Panc1 (cell line): Measurements from ENCODE around the gene SH2B2. TPM values are rescaled to one million over a fixed set of nuclear protein-coding genes. Genes with fewer than 3 reads are reported as not detected.

Experiments
- ATAC-seq: fragments of 200-7000 bp; cut with Tn5 transposase; 2 replicates; pipeline ENCODE4 v1.9.1; 2020; ENCODE audit warnings: mild to moderate bottlenecking, moderate library complexity
- BruUV-seq: library from RNA; stranded (reverse); fragments of 400-500 nt; replicated peaks from 2 replicates; lab custom pipeline; 2021; lab: Mats Ljungman, UMichigan
- CTCF ChIA-PET: fragments of 300-600 bp; sonication (Branson Sonifier 250); formaldehyde crosslinking; loops from one replicate; lab custom pipeline; 2022; ENCODE audit warnings: antibody characterized with exemption; lab: Charles Lee
- POLR2A ChIA-PET: fragments of 300-600 bp; sonication (Branson Sonifier 250); formaldehyde crosslinking; loops from one replicate; lab custom pipeline; 2022; ENCODE audit warnings: antibody characterized with exemption; lab: Charles Lee
- DNase-seq: peaks from one replicate; pipeline ENCODE4 v3.0.0-alpha.2; 2010; ENCODE audit warnings: low read depth, low spot score
- H3K27ac ChIP-seq: 2 replicates; pipeline ENCODE4 v1.5.1; 2011; ENCODE audit warnings: mild to moderate bottlenecking, low read length, inconsistent platforms
- H3K27me3 ChIP-seq: fragments of 200-500 bp; sonication (Bioruptor generic); 2 replicates; pipeline ENCODE4 v1.6.0; 2014; ENCODE audit warnings: low read length, inconsistent platforms; ENCODE audit not compliant: control insufficient read depth, insufficient read depth
- H3K36me3 ChIP-seq: fragments of 200-500 bp; sonication (Bioruptor generic); 2 replicates; pipeline ENCODE4 v1.5.1; 2014; ENCODE audit warnings: inconsistent platforms, mild to moderate bottlenecking, low read length, moderate library complexity; ENCODE audit not compliant: control insufficient read depth, insufficient read depth
- H3K4me1 ChIP-seq: 2 replicates; pipeline ENCODE4 v1.5.1; 2011; ENCODE audit warnings: inconsistent platforms, mild to moderate bottlenecking, low read length, moderate library complexity; ENCODE audit not compliant: control insufficient read depth, insufficient read depth
- H3K4me3 ChIP-seq, 2 experiments: 2 replicates each; pipeline ENCODE4 v1.5.1; 2011 to 2012; ENCODE audit warnings: low read depth in 2 of 2, low read length in 2 of 2, mild to moderate bottlenecking in 2 of 2, inconsistent platforms in 1 of 2, moderate library complexity in 1 of 2
- H3K9me3 ChIP-seq: fragments of 200-500 bp; sonication (Bioruptor generic); 2 replicates; pipeline ENCODE4 v1.5.1; 2014; ENCODE audit warnings: low read depth, mild to moderate bottlenecking, inconsistent platforms, low read length, moderate library complexity; ENCODE audit not compliant: control insufficient read depth, insufficient read depth
- POLR2AphosphoS5 ChIP-seq: IDR thresholded peaks from 2 replicates; pipeline ENCODE4 v1.6.1; 2012; ENCODE audit warnings: mild to moderate bottlenecking, low read depth, low read length, moderate library complexity
- SIN3A ChIP-seq: IDR thresholded peaks from 2 replicates; pipeline ENCODE4 v1.6.1; 2012; ENCODE audit warnings: low read depth, mild to moderate bottlenecking, low read length, moderate library complexity, borderline replicate concordance; ENCODE audit not compliant: insufficient read depth
- TCF7L2 ChIP-seq: IDR thresholded peaks from 2 replicates; pipeline ENCODE4 v1.6.1; 2011; ENCODE audit warnings: mild to moderate bottlenecking, low read depth, low read length, inconsistent platforms
- in situ Hi-C: cut with HindIII; loops from 2 replicates; pipeline ENCODE4 v1.10.0; 2016; ENCODE audit warnings: low sequenced_read_pairs, low pct_unique_long_range_greater_than_20kb
- intact Hi-C: fragments of 100-400 bp; cut with micrococcal nuclease; formaldehyde crosslinking; loops from one replicate; pipeline ENCODE4 v1.10.0; 2022; ENCODE audit not compliant: unreplicated experiment
- total RNA-seq: library from RNA; stranded (reverse); gene quantifications from one replicate; pipeline ENCODE4 v1.2.1, GENCODE V29; 2021; ENCODE audit not compliant: unreplicated experiment
- TF ChIP-seq, protein P1 (sequence below): fragments of 450-650 bp; IDR thresholded peaks from 2 replicates; pipeline ENCODE4 v1.5.1; 2017; ENCODE audit warnings: mild to moderate bottlenecking
- TF ChIP-seq, protein P2 (sequence below), 2 experiments: IDR thresholded peaks; 2 replicates each; pipeline ENCODE4 v1.6.1; 2011 to 2012; ENCODE audit warnings: low read depth in 2 of 2, control low read depth in 1 of 2, low read length in 1 of 2, mild to moderate bottlenecking in 1 of 2, moderate library complexity in 1 of 2; ENCODE audit not compliant: insufficient read depth in 1 of 2

The SH2B2 gene
- total RNA-seq, 1 experiment from 2014 or later = 2.8 TPM

DNA sequence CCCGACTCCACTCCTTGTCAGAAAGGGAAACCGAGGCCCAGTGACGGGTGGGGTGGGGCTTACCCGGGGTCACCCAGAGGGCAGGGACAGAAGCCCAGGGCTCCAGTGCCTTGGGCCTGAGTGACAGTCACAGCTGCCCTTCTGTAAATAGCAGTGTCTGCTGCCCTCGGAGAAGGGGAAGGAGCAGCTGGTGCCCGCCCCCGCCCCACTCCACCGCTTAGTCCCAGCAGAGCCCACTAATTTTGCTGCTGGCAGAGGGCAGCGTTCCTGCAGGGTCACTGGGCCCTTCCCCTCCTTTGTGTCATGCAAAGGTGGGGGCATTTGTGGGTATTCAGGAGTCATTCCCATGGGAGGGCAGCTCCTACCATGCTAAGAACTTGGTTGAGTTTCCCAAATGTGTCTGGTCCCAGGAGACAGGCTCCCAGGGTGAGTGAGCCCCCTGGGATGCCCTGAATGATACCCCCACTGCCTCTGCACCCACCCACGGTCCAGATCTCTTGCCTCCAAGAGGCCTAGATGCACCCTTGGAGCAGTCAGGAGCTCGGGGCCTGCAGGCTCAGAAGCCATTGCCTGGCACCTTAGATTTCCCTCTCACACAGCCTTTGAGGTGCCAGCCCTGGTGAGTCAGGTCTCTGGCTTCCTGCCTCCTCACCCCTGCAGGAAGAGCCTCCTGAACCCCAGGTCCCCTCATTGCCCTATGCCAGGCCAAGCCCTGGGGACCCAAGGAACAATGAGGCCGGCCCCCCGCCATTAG is 17.2 kb downstream of the SH2B2 start:
- Histone ChIP-seq H3K27ac (no peak overlapping the region), H3K4me3 (no peak overlapping the region), H3K9me3 (no peaks in the 10 kb centered on the region), H3K36me3 (no peaks in the 10 kb centered on the region), H3K27me3 (no peaks in the 10 kb centered on the region), H3K4me1 (peaks cover 3% of the 10 kb centered on the region; the same call in 1 of the 2 replicates)
- in situ Hi-C loops = no loop called here
- ChIA-PET POLR2A (no interaction called here), CTCF (interaction anchor here (0.5 kb wide), 1 partner anchor 834 kb away, joined by 5 read pairs; no protein-coding TSS in a partner anchor)
- ATAC-seq (no peak), DNase-seq (no peak)
- intact Hi-C loops = no loop called here
- TF ChIP-seq, protein P1, sequence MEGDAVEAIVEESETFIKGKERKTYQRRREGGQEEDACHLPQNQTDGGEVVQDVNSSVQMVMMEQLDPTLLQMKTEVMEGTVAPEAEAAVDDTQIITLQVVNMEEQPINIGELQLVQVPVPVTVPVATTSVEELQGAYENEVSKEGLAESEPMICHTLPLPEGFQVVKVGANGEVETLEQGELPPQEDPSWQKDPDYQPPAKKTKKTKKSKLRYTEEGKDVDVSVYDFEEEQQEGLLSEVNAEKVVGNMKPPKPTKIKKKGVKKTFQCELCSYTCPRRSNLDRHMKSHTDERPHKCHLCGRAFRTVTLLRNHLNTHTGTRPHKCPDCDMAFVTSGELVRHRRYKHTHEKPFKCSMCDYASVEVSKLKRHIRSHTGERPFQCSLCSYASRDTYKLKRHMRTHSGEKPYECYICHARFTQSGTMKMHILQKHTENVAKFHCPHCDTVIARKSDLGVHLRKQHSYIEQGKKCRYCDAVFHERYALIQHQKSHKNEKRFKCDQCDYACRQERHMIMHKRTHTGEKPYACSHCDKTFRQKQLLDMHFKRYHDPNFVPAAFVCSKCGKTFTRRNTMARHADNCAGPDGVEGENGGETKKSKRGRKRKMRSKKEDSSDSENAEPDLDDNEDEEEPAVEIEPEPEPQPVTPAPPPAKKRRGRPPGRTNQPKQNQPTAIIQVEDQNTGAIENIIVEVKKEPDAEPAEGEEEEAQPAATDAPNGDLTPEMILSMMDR = no peak
- no TSS peak for BruUV-seq

DNA sequence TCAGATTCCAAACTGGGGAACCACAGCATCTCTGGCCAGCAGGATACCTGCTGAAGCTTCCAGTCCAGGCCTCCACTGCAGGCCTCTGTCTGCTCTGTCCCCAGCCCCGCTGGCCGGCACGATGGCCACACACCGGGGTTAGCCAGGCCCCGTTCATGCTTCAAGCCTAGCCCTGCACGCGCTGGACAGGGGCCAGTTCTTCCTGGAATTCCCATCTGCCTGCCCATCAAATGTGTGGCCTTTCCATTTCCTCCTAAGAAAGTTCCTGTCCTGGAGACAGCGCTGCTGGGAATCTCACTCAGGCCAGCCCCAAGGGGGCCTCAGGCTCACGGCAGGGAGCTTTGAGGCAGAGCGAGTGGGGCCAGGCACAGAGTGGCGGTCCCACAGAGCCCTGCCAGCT is 18.0 kb downstream of the SH2B2 start:
- H3K36me3 ChIP-seq = no peaks in the 10 kb centered on the region
- intact Hi-C loops = no loop called here
- H3K27me3 ChIP-seq = no peaks in the 10 kb centered on the region
- BruUV-seq = no TSS peak
- DNase-seq (no peak), ATAC-seq (0 out of 2 replicates have a peak, but pooled peaks have one; percentile 45)
- CTCF ChIA-PET = no interaction called here
- TF ChIP-seq POLR2AphosphoS5 (no peak), SIN3A (no peak), TCF7L2 (no peak)
- TF ChIP-seq, protein P1 = no peak
- TF ChIP-seq, protein P2, sequence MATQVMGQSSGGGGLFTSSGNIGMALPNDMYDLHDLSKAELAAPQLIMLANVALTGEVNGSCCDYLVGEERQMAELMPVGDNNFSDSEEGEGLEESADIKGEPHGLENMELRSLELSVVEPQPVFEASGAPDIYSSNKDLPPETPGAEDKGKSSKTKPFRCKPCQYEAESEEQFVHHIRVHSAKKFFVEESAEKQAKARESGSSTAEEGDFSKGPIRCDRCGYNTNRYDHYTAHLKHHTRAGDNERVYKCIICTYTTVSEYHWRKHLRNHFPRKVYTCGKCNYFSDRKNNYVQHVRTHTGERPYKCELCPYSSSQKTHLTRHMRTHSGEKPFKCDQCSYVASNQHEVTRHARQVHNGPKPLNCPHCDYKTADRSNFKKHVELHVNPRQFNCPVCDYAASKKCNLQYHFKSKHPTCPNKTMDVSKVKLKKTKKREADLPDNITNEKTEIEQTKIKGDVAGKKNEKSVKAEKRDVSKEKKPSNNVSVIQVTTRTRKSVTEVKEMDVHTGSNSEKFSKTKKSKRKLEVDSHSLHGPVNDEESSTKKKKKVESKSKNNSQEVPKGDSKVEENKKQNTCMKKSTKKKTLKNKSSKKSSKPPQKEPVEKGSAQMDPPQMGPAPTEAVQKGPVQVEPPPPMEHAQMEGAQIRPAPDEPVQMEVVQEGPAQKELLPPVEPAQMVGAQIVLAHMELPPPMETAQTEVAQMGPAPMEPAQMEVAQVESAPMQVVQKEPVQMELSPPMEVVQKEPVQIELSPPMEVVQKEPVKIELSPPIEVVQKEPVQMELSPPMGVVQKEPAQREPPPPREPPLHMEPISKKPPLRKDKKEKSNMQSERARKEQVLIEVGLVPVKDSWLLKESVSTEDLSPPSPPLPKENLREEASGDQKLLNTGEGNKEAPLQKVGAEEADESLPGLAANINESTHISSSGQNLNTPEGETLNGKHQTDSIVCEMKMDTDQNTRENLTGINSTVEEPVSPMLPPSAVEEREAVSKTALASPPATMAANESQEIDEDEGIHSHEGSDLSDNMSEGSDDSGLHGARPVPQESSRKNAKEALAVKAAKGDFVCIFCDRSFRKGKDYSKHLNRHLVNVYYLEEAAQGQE (IDR thresholded peaks at IDR 0.05; ENCODE audit: insufficient read depth in 1 of 2, low read depth in 2 of 2, low read length in 1 of 2) = no peak
- POLR2A ChIA-PET = no interaction called here
- no peak overlapping the region for H3K4me3 ChIP-seq
- no peaks in the 10 kb centered on the region for H3K9me3 ChIP-seq
- H3K4me1 ChIP-seq = peaks cover 3% of the 10 kb centered on the region; the same call in 1 of the 2 replicates
- in situ Hi-C loops = no loop called here
- no peak overlapping the region for H3K27ac ChIP-seq
